Calu3 (cell line): Measurements from ENCODE around the gene SPATA31D1. TPM values are rescaled to one million over a fixed set of nuclear protein-coding genes. Genes with fewer than 3 reads are reported as not detected.

ENCODE experiments used
- BruUV-seq: library from RNA; stranded (reverse); fragments of 400-500 nt; replicated peaks from 2 replicates; lab custom pipeline; 2021; lab: Mats Ljungman, UMichigan
- CTCF ChIA-PET: fragments of 300-600 bp; sonication (Branson Sonifier 250); formaldehyde crosslinking; loops from one replicate; lab custom pipeline; 2022; ENCODE audit warnings: antibody characterized with exemption; lab: Charles Lee
- DNase-seq: peaks from one replicate; pipeline ENCODE4 v3.0.0; 2022
- H3K27ac Mint-ChIP-seq: one replicate; pipeline ENCODE4 v1.8.0; 2022; ENCODE audit warnings: mixed read lengths; ENCODE audit not compliant: unreplicated experiment
- H3K27me3 Mint-ChIP-seq: one replicate; pipeline ENCODE4 v1.8.0; 2022; ENCODE audit warnings: mixed read lengths; ENCODE audit not compliant: unreplicated experiment
- H3K36me3 Mint-ChIP-seq: one replicate; pipeline ENCODE4 v1.8.0; 2022; ENCODE audit warnings: mild to moderate bottlenecking, moderate library complexity, mixed read lengths; ENCODE audit not compliant: insufficient read depth, unreplicated experiment
- H3K4me1 Mint-ChIP-seq: one replicate; pipeline ENCODE4 v1.8.0; 2022; ENCODE audit warnings: mild to moderate bottlenecking, low read depth, mixed read lengths; ENCODE audit not compliant: unreplicated experiment
- H3K4me3 Mint-ChIP-seq: one replicate; pipeline ENCODE4 v1.8.0; 2022; ENCODE audit warnings: mild to moderate bottlenecking, low read depth, moderate library complexity, mixed read lengths; ENCODE audit not compliant: unreplicated experiment
- H3K9me3 Mint-ChIP-seq: one replicate; pipeline ENCODE4 v1.8.0; 2022; ENCODE audit warnings: low read depth, mixed read lengths; ENCODE audit not compliant: unreplicated experiment
- CTCF ChIP-seq: fragments of 200-600 bp; IDR thresholded peaks from one replicate; pipeline ENCODE4 v1.8.0; 2022; ENCODE audit warnings: antibody characterized with exemption; ENCODE audit not compliant: unreplicated experiment
- intact Hi-C: fragments of 100-400 bp; cut with micrococcal nuclease; formaldehyde crosslinking; loops from one replicate; pipeline ENCODE4 v1.10.0; 2022; ENCODE audit not compliant: unreplicated experiment
- total RNA-seq: library from RNA; stranded (reverse); gene quantifications from 2 replicates; pipeline ENCODE4 v1.2.3, GENCODE V29; 2022

SPATA31D1 gene
- total RNA-seq, 1 experiment from 2014 or later = not detected

- Mint-ChIP-seq H3K36me3 (no peaks in the 10 kb centered on the region), H3K4me1 (no peaks in the 10 kb centered on the region), H3K4me3 (no peak overlapping the region), H3K27me3 (peaks cover 13% of the 10 kb centered on the region), H3K27ac (no peak overlapping the region), H3K9me3 (peaks cover 3% of the 10 kb centered on the region)
- CTCF ChIA-PET = no interaction called here
- no TSS peak for BruUV-seq
- TF ChIP-seq CTCF = no peak
- intact Hi-C loops = no loop called here
- DNase-seq = no peak
These were observed 13.8 kb upstream of the SPATA31D1 start for GRCh38 chr9:81974764-81975163.

GRCh38 chr9:81976351-81976750 lies 12.2 kb upstream of the SPATA31D1 start:
- no peak for TF ChIP-seq CTCF
- H3K27ac Mint-ChIP-seq = no peak overlapping the region
- no peak overlapping the region for H3K4me3 Mint-ChIP-seq
- no peaks in the 10 kb centered on the region for H3K36me3 Mint-ChIP-seq
- BruUV-seq = no TSS peak
- intact Hi-C loops = no loop called here
- H3K27me3 Mint-ChIP-seq = no peaks in the 10 kb centered on the region
- DNase-seq = no peak
- CTCF ChIA-PET = no interaction called here
- H3K4me1 Mint-ChIP-seq = no peaks in the 10 kb centered on the region
- no peaks in the 10 kb centered on the region for H3K9me3 Mint-ChIP-seq

- no TSS peak for BruUV-seq
- no peak for TF ChIP-seq CTCF
- no peak for DNase-seq
- H3K27ac Mint-ChIP-seq = no peak overlapping the region
- intact Hi-C loops = no loop called here
- CTCF ChIA-PET = no interaction called here
- no peaks in the 10 kb centered on the region for H3K36me3 Mint-ChIP-seq
- H3K27me3 Mint-ChIP-seq = no peaks in the 10 kb centered on the region
- no peaks in the 10 kb centered on the region for H3K9me3 Mint-ChIP-seq
- no peak overlapping the region for H3K4me3 Mint-ChIP-seq
- no peaks in the 10 kb centered on the region for H3K4me1 Mint-ChIP-seq
These were observed 9.4 kb upstream of the SPATA31D1 start for GRCh38 chr9:81979196-81979595.

GRCh38 chr9:81980568-81980967 lies 8.0 kb upstream of the SPATA31D1 start:
- CTCF ChIA-PET = no interaction called here
- H3K9me3 Mint-ChIP-seq = no peaks in the 10 kb centered on the region
- no peaks in the 10 kb centered on the region for H3K4me1 Mint-ChIP-seq
- no TSS peak for BruUV-seq
- H3K36me3 Mint-ChIP-seq = no peaks in the 10 kb centered on the region
- TF ChIP-seq CTCF = no peak
- intact Hi-C loops = no loop called here
- no peak overlapping the region for H3K27ac Mint-ChIP-seq
- no peaks in the 10 kb centered on the region for H3K27me3 Mint-ChIP-seq
- DNase-seq = no peak
- no peak overlapping the region for H3K4me3 Mint-ChIP-seq

GRCh38 chr9:81981883-81982282 lies 6.7 kb upstream of the SPATA31D1 start:
- H3K27ac Mint-ChIP-seq = no peak overlapping the region
- intact Hi-C loops = no loop called here
- no peak for DNase-seq
- H3K4me3 Mint-ChIP-seq = no peak overlapping the region
- no TSS peak for BruUV-seq
- CTCF ChIA-PET = no interaction called here
- H3K4me1 Mint-ChIP-seq = no peaks in the 10 kb centered on the region
- no peak for TF ChIP-seq CTCF
- no peaks in the 10 kb centered on the region for H3K9me3 Mint-ChIP-seq
- no peaks in the 10 kb centered on the region for H3K27me3 Mint-ChIP-seq
- no peaks in the 10 kb centered on the region for H3K36me3 Mint-ChIP-seq
